Activated CD4-positive, alpha-beta memory T cell treated with anti-CD3 and anti-CD28 coated beads for 36 hours (primary cell): Measurements from ENCODE around the gene SOX11. TPM values are rescaled to one million over a fixed set of nuclear protein-coding genes. Genes with fewer than 3 reads are reported as not detected.

Source experiments
- CTCF ChIA-PET: fragments of 350-600 bp; sonication (Branson Sonifier 250); formaldehyde crosslinking; loops from one replicate; lab custom pipeline; 2021; ENCODE audit warnings: antibody characterized with exemption, inconsistent platforms; lab: Charles Lee
- POLR2A ChIA-PET: fragments of 350-600 bp; sonication (Branson Sonifier 250); formaldehyde crosslinking; loops from one replicate; lab custom pipeline; 2021; ENCODE audit warnings: antibody characterized with exemption; lab: Charles Lee
- DNase-seq: peaks from one replicate; pipeline ENCODE4 v3.0.0-alpha.2; 2020
- H3K27ac Mint-ChIP-seq: one replicate; pipeline ENCODE4 v1.8.0; 2021; ENCODE audit warnings: mixed read lengths
- H3K27me3 Mint-ChIP-seq: one replicate; pipeline ENCODE4 v1.8.0; 2021; ENCODE audit warnings: mixed read lengths
- H3K36me3 Mint-ChIP-seq: one replicate; pipeline ENCODE4 v1.8.0; 2021; ENCODE audit warnings: mixed read lengths
- H3K4me1 Mint-ChIP-seq: one replicate; pipeline ENCODE4 v1.8.0; 2021; ENCODE audit warnings: low read depth, mixed read lengths
- H3K4me3 Mint-ChIP-seq: one replicate; pipeline ENCODE4 v1.8.0; 2021; ENCODE audit warnings: mild to moderate bottlenecking, mixed read lengths
- H3K9me3 Mint-ChIP-seq: one replicate; pipeline ENCODE4 v1.8.0; 2021; ENCODE audit warnings: mixed read lengths
- intact Hi-C: fragments of 100-400 bp; cut with micrococcal nuclease; formaldehyde crosslinking; loops from one replicate; pipeline ENCODE4 v1.15.1; 2023
- total RNA-seq, 2 experiments: library from RNA; stranded (reverse); gene quantifications; one replicate each; pipeline ENCODE4 v1.2.3, GENCODE V29; 2021

SOX11 gene
- total RNA-seq, 2 experiments from 2014 or later: not detected

GRCh38 chr2:5710615-5711014 lies 18.4 kb downstream of the SOX11 start:
- ChIA-PET POLR2A (no interaction called here), CTCF (no interaction called here)
- Mint-ChIP-seq H3K27me3 (peaks cover 2% of the 10 kb centered on the region), H3K36me3 (no peaks in the 10 kb centered on the region), H3K27ac (no peak overlapping the region), H3K4me1 (no peaks in the 10 kb centered on the region), H3K9me3 (peaks cover 5% of the 10 kb centered on the region), H3K4me3 (no peak overlapping the region)
- no peak for DNase-seq
- intact Hi-C loops: no loop called here

DNA sequence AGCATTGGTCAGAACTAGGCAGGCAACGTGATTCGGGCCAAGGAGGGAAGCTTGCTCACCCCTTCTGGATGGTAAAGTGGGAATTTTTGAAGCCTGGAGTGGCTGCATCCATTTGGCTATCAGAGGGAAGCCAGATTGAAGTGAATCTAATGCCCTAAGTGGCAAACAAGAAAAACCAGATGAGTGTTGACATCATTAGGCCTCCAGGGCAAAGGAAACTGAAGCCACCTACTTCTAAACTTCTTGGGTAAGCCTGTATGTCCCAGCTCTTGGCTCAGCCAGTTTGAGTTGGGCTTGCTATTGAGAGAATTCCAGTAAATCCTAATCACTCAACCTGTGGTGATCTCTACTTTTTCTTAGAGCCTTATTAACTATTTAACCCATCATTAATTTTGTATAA lies 20.9 kb downstream of the SOX11 start:
- peaks cover 2% of the 10 kb centered on the region for H3K27me3 Mint-ChIP-seq
- no peak overlapping the region for H3K27ac Mint-ChIP-seq
- no peak for DNase-seq
- ChIA-PET POLR2A (no interaction called here), CTCF (no interaction called here)
- H3K4me3 Mint-ChIP-seq: no peak overlapping the region
- no peaks in the 10 kb centered on the region for H3K36me3 Mint-ChIP-seq
- intact Hi-C loops: no loop called here
- H3K4me1 Mint-ChIP-seq: no peaks in the 10 kb centered on the region
- H3K9me3 Mint-ChIP-seq: peaks cover 2% of the 10 kb centered on the region

- intact Hi-C loops: no loop called here
- Mint-ChIP-seq H3K27me3 (no peaks in the 10 kb centered on the region), H3K4me1 (no peaks in the 10 kb centered on the region), H3K27ac (no peak overlapping the region), H3K36me3 (no peaks in the 10 kb centered on the region), H3K4me3 (no peak overlapping the region), H3K9me3 (peaks cover 13% of the 10 kb centered on the region)
- POLR2A ChIA-PET: no interaction called here
- no peak for DNase-seq
- CTCF ChIA-PET: interaction anchor here (0.6 kb wide), 1 partner anchor 118 kb away, joined by 3 read pairs; no protein-coding TSS in a partner anchor
Observed at GRCh38 chr2:5719629-5720334, 27.6 kb downstream of the SOX11 start.

GRCh38 chr2:5720426-5720825 lies 28.2 kb downstream of the SOX11 start:
- DNase-seq: no peak
- intact Hi-C loops: no loop called here
- H3K27me3 Mint-ChIP-seq: peaks cover under 1% of the 10 kb centered on the region
- H3K4me1 Mint-ChIP-seq: no peaks in the 10 kb centered on the region
- CTCF ChIA-PET: no interaction called here
- H3K36me3 Mint-ChIP-seq: no peaks in the 10 kb centered on the region
- H3K9me3 Mint-ChIP-seq: peaks cover 13% of the 10 kb centered on the region
- POLR2A ChIA-PET: no interaction called here
- H3K27ac Mint-ChIP-seq: no peak overlapping the region
- no peak overlapping the region for H3K4me3 Mint-ChIP-seq

DNA sequence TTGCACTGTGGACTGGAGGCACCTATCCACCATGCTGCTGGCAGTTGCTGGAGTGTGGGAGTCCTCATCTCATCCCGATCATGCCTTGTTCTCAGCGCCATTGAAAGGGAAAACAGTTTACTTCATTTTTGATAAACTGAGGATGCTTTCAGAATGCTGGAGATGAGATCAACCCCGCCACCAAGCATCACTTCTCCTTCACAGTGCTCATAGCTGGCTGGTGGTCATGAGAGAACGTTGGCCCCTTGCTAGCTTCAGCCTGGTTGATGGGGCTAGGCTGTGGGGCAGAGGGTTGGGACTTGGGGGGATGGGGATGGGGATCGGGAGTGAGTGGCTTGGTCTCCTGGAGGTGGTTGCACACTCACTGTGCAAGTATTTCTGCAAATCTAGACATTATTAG lies 30.1 kb downstream of the SOX11 start:
- no peak for DNase-seq
- Mint-ChIP-seq H3K4me3 (no peak overlapping the region), H3K27me3 (peaks cover 3% of the 10 kb centered on the region), H3K4me1 (no peaks in the 10 kb centered on the region), H3K36me3 (no peaks in the 10 kb centered on the region), H3K9me3 (peaks cover 13% of the 10 kb centered on the region), H3K27ac (no peak overlapping the region)
- ChIA-PET POLR2A (no interaction called here), CTCF (no interaction called here)
- intact Hi-C loops: no loop called here

- no peak for DNase-seq
- H3K27ac Mint-ChIP-seq: no peak overlapping the region
- H3K27me3 Mint-ChIP-seq: peaks cover 3% of the 10 kb centered on the region
- H3K9me3 Mint-ChIP-seq: peaks cover 7% of the 10 kb centered on the region
- no peak overlapping the region for H3K4me3 Mint-ChIP-seq
- CTCF ChIA-PET: no interaction called here
- no peaks in the 10 kb centered on the region for H3K4me1 Mint-ChIP-seq
- H3K36me3 Mint-ChIP-seq: no peaks in the 10 kb centered on the region
- POLR2A ChIA-PET: no interaction called here
- intact Hi-C loops: no loop called here
Observed at GRCh38 chr2:5723791-5724735, 31.9 kb downstream of the SOX11 start.

- ChIA-PET POLR2A (no interaction called here), CTCF (no interaction called here)
- no peak for DNase-seq
- Mint-ChIP-seq H3K27me3 (peaks cover 3% of the 10 kb centered on the region), H3K4me1 (no peaks in the 10 kb centered on the region), H3K27ac (no peak overlapping the region), H3K9me3 (peaks cover 3% of the 10 kb centered on the region), H3K4me3 (no peak overlapping the region), H3K36me3 (no peaks in the 10 kb centered on the region)
- intact Hi-C loops: no loop called here
Observed at GRCh38 chr2:5725072-5725471, 32.9 kb downstream of the SOX11 start.

DNA sequence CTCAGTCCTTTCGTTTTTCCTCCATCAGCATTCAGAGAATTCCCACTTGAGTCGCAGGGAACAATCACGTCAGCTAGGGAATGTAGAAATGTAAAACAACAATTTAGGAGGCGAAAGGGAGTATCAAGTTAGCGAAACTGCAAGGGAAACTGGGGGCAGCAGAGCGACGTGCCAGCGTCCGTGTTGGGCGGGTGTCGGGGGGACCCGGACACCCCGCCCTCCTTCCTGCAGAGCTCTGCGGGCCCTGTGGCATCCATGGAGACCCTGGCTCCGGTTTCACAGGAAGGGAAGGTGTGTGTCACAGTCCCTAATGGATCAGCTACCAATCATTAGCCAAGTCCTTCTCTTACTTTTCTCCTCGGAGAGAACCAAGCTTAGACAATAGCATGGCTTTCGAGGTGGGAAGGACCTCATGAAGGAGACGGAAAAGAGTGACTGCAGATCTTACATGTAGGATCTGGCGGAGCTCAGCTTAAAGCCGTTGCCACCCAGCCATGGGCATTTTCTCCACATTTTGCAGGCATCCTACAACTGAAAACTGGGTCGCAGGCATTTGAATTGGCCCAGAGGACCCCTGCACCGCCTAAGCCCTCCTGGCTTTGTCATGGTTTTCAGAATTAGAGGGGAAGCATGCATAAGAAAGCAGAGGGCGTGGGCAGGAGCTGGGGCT lies 33.7 kb downstream of the SOX11 start:
- no peaks in the 10 kb centered on the region for H3K36me3 Mint-ChIP-seq
- intact Hi-C loops: no loop called here
- H3K4me3 Mint-ChIP-seq: no peak overlapping the region
- POLR2A ChIA-PET: no interaction called here
- no peaks in the 10 kb centered on the region for H3K4me1 Mint-ChIP-seq
- DNase-seq: no peak
- no peaks in the 10 kb centered on the region for H3K9me3 Mint-ChIP-seq
- H3K27ac Mint-ChIP-seq: no peak overlapping the region
- CTCF ChIA-PET: no interaction called here
- H3K27me3 Mint-ChIP-seq: peaks cover 3% of the 10 kb centered on the region

DNA sequence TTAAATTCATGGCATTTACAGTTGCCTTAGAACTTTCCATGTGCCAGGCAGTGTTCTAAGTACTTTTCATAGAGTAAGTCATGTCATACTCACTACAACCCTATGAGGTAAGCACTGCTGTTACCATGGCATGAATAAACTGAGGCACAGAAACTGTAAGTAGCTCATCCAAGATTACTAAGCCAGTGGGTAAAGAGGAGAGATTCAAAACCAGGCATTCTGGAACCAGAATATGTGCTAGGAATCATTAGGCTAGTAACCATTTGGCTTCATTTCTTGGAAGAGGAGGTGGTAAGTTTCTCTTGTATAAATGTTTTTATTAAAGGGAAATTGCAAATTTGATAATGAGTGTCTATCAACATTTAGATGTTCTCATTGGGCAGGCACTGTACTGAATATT lies 35.1 kb downstream of the SOX11 start:
- H3K36me3 Mint-ChIP-seq: no peaks in the 10 kb centered on the region
- H3K4me3 Mint-ChIP-seq: no peak overlapping the region
- no peaks in the 10 kb centered on the region for H3K9me3 Mint-ChIP-seq
- peaks cover 3% of the 10 kb centered on the region for H3K27me3 Mint-ChIP-seq
- no peak overlapping the region for H3K27ac Mint-ChIP-seq
- DNase-seq: no peak
- ChIA-PET POLR2A (no interaction called here), CTCF (no interaction called here)
- intact Hi-C loops: no loop called here
- H3K4me1 Mint-ChIP-seq: no peaks in the 10 kb centered on the region

DNA sequence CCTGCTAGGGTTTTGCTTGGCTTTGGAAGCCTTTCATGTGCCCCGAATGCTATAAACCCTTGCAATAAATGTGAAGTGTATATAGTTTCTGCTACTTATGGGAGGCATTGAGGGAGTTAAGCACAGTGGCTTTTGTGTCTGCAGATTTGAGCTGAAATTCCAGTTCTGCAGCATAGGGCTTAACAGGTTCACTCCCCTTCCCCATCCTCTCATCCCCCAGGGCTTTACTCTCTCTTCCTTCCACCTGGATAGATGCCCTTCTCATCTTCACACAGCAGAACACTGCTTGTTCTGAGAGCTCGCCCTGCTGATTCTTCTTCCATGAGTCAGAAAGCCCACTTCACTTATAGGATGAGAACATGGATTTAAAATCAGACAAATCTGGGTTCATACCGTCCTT lies 37.2 kb downstream of the SOX11 start:
- peaks cover 3% of the 10 kb centered on the region for H3K27me3 Mint-ChIP-seq
- CTCF ChIA-PET: no interaction called here
- H3K9me3 Mint-ChIP-seq: no peaks in the 10 kb centered on the region
- no peaks in the 10 kb centered on the region for H3K36me3 Mint-ChIP-seq
- H3K27ac Mint-ChIP-seq: no peak overlapping the region
- intact Hi-C loops: no loop called here
- POLR2A ChIA-PET: no interaction called here
- DNase-seq: no peak
- no peaks in the 10 kb centered on the region for H3K4me1 Mint-ChIP-seq
- H3K4me3 Mint-ChIP-seq: no peak overlapping the region

DNA sequence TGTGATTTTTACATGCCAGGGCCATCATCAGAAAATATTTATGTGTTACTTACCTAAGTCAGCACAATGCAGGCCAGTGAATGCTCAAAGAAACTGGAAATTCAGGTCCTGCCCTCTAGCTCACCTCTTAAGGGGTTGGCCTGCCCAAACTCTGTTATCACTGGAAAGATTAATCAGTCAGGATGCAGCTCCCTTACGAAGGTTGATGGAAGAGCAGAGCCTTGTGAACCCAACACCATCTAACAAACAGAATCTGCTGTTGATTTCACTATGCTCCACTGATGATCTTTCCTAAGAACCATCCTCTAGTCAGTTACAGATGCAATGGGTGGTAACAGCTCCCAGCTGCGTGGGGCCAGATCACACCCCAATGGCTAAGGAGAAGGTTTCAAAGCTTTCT lies 38.2 kb downstream of the SOX11 start:
- Mint-ChIP-seq H3K4me1 (no peaks in the 10 kb centered on the region), H3K4me3 (no peak overlapping the region), H3K9me3 (no peaks in the 10 kb centered on the region), H3K36me3 (no peaks in the 10 kb centered on the region), H3K27me3 (peaks cover 3% of the 10 kb centered on the region), H3K27ac (no peak overlapping the region)
- ChIA-PET POLR2A (no interaction called here), CTCF (no interaction called here)
- no peak for DNase-seq
- intact Hi-C loops: no loop called here

- ChIA-PET CTCF (no interaction called here), POLR2A (no interaction called here)
- intact Hi-C loops: no loop called here
- no peak for DNase-seq
- Mint-ChIP-seq H3K9me3 (no peaks in the 10 kb centered on the region), H3K36me3 (no peaks in the 10 kb centered on the region), H3K4me3 (no peak overlapping the region), H3K27ac (no peak overlapping the region), H3K4me1 (no peaks in the 10 kb centered on the region), H3K27me3 (no peaks in the 10 kb centered on the region)
Observed at GRCh38 chr2:5734859-5735520, 42.8 kb downstream of the SOX11 start.
